Retinal pigment epithelial cell (primary cell): ENCODE data around the gene VAV3.

Experiments used
- DNase-seq: peaks from one replicate; pipeline ENCODE4 v3.0.0-alpha.2; 2010; ENCODE audit warnings: low read depth
- H3K4me3 ChIP-seq: 2 replicates; pipeline ENCODE4 v1.5.1; 2011; ENCODE audit warnings: mild to moderate bottlenecking, low read length, control low read depth, moderate library complexity
- TF ChIP-seq, protein P1 (sequence below): conservative IDR thresholded peaks from 2 replicates; pipeline ENCODE4 v1.5.1; 2011; ENCODE audit warnings: low read depth, low read length, control low read depth, inconsistent platforms

VAV3 gene

DNA sequence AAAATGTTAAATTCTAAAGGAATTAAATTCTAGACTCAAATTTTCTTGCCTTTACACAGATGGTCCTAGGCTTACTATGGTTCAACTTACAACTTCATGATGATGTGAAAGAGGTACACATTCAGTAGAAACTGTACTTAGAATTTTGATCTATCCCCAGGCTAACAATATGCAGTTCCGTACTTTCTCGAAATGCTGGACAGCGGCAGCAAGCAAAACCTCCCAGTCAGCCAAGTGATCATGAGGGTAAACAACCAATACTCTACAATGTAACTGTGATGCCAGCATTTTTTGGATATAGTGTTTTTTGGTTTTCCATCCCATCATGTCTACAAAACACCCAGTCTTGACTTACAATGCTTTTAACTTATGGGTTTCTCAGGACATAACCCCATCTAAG is 25.7 kb downstream of the VAV3 start:
- TF ChIP-seq, protein P1, sequence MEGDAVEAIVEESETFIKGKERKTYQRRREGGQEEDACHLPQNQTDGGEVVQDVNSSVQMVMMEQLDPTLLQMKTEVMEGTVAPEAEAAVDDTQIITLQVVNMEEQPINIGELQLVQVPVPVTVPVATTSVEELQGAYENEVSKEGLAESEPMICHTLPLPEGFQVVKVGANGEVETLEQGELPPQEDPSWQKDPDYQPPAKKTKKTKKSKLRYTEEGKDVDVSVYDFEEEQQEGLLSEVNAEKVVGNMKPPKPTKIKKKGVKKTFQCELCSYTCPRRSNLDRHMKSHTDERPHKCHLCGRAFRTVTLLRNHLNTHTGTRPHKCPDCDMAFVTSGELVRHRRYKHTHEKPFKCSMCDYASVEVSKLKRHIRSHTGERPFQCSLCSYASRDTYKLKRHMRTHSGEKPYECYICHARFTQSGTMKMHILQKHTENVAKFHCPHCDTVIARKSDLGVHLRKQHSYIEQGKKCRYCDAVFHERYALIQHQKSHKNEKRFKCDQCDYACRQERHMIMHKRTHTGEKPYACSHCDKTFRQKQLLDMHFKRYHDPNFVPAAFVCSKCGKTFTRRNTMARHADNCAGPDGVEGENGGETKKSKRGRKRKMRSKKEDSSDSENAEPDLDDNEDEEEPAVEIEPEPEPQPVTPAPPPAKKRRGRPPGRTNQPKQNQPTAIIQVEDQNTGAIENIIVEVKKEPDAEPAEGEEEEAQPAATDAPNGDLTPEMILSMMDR = no peak
- no peak for DNase-seq
- H3K4me3 ChIP-seq = no peak overlapping the region

- peak; percentile 76 for DNase-seq
- TF ChIP-seq, protein P1 = no peak
- H3K4me3 ChIP-seq = no peak overlapping the region
Observed at GRCh38 chr1:107936498-107937481, 28.2 kb downstream of the VAV3 start.

DNA sequence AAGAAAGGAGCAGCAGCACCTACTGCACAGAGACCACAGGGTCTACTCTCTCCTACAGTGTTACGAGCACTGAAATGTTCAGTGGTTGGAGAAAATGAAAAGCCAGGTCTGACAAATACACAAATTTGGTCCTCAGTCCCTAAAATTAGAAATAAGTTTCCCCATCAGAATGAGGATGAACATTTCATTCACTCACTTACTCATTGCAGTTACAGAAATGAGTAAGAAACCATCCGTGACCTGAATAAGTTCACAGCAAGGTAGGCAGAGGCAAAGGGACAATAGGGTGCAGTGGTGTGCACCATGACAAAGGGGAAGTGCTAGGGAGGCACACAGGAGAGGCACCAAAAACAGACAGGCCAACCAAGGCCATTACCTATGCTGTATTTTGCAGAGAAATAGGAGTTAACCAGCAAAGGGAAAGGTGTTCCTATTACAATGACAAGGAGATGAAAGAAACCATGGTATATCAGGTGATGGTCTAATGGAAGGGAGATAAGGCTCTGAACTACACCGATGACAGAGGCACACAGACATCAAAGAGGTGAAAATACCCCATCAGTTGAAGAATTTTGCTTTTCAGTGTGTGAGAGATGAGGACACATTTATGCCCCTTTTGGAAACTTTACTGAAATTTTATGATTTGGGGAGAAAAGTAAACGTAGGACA is 29.4 kb downstream of the VAV3 start:
- no peak for DNase-seq
- no peak overlapping the region for H3K4me3 ChIP-seq
- TF ChIP-seq, protein P1 = no peak

DNA sequence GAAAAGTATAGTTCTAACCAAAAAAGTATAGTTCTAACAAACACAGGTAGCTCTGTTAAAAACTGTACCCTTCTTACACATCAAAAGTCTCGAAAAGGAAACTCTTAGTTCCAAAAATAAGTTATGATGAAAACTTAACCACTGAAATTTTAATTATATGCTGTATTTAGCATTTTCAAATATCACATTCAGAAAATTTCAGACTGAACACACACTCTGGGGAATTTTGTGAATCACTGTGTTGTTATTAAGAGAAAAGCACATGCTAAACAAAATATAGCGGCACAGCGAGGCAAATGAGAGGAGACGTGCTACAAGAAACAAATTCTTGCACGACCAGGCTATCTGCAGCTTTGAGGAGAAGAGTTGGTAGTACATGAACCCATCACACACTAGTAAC is 30.4 kb downstream of the VAV3 start:
- TF ChIP-seq, protein P1 = no peak
- no peak for DNase-seq
- H3K4me3 ChIP-seq = no peak overlapping the region

DNA sequence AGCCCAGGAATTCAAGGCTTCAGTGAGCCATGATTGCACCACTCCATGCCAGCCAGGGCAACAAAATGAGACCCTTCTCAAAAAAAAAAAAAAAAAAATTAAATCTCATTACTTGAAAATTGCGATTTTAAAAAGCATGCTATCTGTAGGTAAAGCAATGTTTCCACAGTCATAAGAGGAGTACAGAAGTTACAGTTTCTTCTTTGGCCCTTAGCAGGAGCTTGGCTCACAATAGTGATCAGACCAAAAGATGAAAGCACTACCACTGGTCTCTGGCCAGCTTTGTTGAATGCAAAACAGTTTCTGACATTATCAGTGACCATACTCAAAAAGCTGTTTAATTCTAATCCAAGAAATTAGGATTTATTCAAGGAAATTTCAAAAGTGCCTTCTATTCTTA is 31.2 kb downstream of the VAV3 start:
- no peak for DNase-seq
- H3K4me3 ChIP-seq = no peak overlapping the region
- TF ChIP-seq, protein P1 = no peak

DNA sequence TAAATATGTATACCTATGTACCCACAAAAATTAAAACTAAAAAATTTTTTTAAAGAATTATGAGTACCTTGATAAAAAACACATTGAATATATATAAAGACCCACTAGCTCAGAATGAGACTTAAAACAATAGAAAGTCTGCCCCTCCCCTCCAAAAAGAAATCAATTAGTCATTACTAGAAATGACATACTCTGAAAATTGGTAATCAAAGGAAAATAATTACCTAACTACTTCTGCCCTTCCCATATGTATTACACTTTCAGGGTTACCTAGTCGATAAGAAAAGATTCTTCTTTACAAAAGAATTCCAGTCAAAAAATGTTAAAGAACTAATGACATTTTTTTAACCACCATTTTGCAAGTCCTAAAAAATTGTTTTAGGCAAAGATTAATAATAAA is 34.7 kb downstream of the VAV3 start:
- TF ChIP-seq, protein P1 = no peak
- H3K4me3 ChIP-seq = no peak overlapping the region
- DNase-seq = no peak
